DOHH2 (cell line): ENCODE results near the gene PTPRN2.
"Not testable (repeated sequence)": the region's sequence is repeated elsewhere in the genome, so short reads cannot be mapped to it uniquely, and the experiment has no call there.

ENCODE experiments used
- H3F3A ChIP-seq: fragments of 200-600 bp; sonication (generic), shearing (Covaris generic); 2 replicates; pipeline ENCODE4 v1.6.0; 2016; ENCODE audit warnings: antibody characterized with exemption, mild to moderate bottlenecking; ENCODE audit not compliant: control insufficient read depth, insufficient read depth
- H3K27ac ChIP-seq: fragments of 200-600 bp; sonication (generic); 2 replicates; pipeline ENCODE4 v1.5.1; 2014; ENCODE audit warnings: low read depth, mild to moderate bottlenecking, low read length, moderate library complexity
- H3K27me3 ChIP-seq: fragments of 200-600 bp; sonication (generic); 2 replicates; pipeline ENCODE4 v1.6.1; 2014; ENCODE audit warnings: mild to moderate bottlenecking, low read length, mixed read lengths; ENCODE audit not compliant: control insufficient read depth
- H3K36me3 ChIP-seq: fragments of 200-600 bp; sonication (generic); 2 replicates; pipeline ENCODE4 v1.6.1; 2014; ENCODE audit warnings: mild to moderate bottlenecking, low read length, moderate library complexity, mixed read lengths; ENCODE audit not compliant: control insufficient read depth
- H3K4me1 ChIP-seq: fragments of 200-600 bp; sonication (generic); 2 replicates; pipeline ENCODE4 v1.6.1; 2014; ENCODE audit warnings: mild to moderate bottlenecking, low read length, mixed read lengths; ENCODE audit not compliant: control insufficient read depth
- H3K4me2 ChIP-seq: fragments of 200-600 bp; sonication (generic); 2 replicates; pipeline ENCODE4 v1.6.0; 2014; ENCODE audit warnings: mild to moderate bottlenecking, low read length, moderate library complexity
- H3K4me3 ChIP-seq: fragments of 200-600 bp; sonication (generic); 2 replicates; pipeline ENCODE4 v1.5.1; 2014; ENCODE audit warnings: mild to moderate bottlenecking, low read length, mixed read lengths
- H3K79me2 ChIP-seq: fragments of 200-600 bp; sonication (generic); 2 replicates; pipeline ENCODE4 v1.6.1; 2014; ENCODE audit warnings: mild to moderate bottlenecking, low read length, mixed read lengths; ENCODE audit not compliant: control insufficient read depth
- H3K9me2 ChIP-seq: fragments of 200-600 bp; sonication (generic); replicated peaks from 2 replicates; pipeline ENCODE4 v1.6.1; 2014; ENCODE audit warnings: mild to moderate bottlenecking, low read length, mixed read lengths; ENCODE audit not compliant: control insufficient read depth
- H3K9me3 ChIP-seq: fragments of 200-600 bp; sonication (generic); 2 replicates; pipeline ENCODE4 v1.6.1; 2014; ENCODE audit warnings: antibody characterized with exemption, low read length, mixed read lengths; ENCODE audit not compliant: control insufficient read depth, insufficient read depth
- H4K20me1 ChIP-seq: fragments of 200-600 bp; sonication (generic); 2 replicates; pipeline ENCODE4 v1.6.0; 2014; ENCODE audit warnings: low read depth, mild to moderate bottlenecking, antibody characterized with exemption, low read length, moderate library complexity; ENCODE audit not compliant: control insufficient read depth, insufficient read depth
- EZH2phosphoT487 ChIP-seq: fragments of 200-600 bp; sonication (generic); IDR thresholded peaks from 2 replicates; pipeline ENCODE4 v1.6.1; 2017; ENCODE audit warnings: borderline replicate concordance, mild to moderate bottlenecking, antibody characterized with exemption, low read length, moderate library complexity, mixed read lengths
- TF ChIP-seq, protein P1 (sequence below): fragments of 200-600 bp; sonication (generic); IDR thresholded peaks from one replicate; pipeline ENCODE4 v1.5.1; 2014; ENCODE audit warnings: antibody characterized with exemption, mild to moderate bottlenecking, low read depth, low read length; ENCODE audit not compliant: poor library complexity, severe bottlenecking

The PTPRN2 gene

DNA sequence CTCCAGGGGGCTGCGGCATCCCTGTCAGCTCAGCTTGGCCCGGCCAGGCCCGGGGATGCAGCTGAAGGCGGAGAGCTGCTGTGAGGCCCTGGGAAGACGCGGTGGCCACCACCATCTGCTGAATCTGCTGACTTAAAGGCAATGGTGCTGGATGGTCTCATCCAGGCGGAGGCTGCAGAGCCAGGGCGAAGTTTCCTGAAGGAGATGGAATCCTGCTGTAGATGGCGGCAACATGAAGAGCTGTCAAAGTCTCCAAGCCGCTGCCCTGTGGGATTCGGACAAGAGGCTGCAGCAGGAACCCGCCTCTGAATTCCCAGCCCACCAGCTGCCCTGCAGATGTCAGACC is 200.1 kb downstream of the PTPRN2 start:
- Histone ChIP-seq H3K9me2 (no peaks in the 10 kb centered on the region), H3K27me3 (no peaks in the 10 kb centered on the region), H3K4me3 (no peak overlapping the region), H3K36me3 (no peaks in the 10 kb centered on the region), H3K9me3 (peaks cover 4% of the 10 kb centered on the region), H3K79me2 (no peaks in the 10 kb centered on the region), H3K4me1 (no peaks in the 10 kb centered on the region), H3F3A (no peaks in the 10 kb centered on the region), H3K27ac (no peak overlapping the region), H3K4me2 (no peak overlapping the region), H4K20me1 (no peaks in the 10 kb centered on the region)
- TF ChIP-seq, protein P1, sequence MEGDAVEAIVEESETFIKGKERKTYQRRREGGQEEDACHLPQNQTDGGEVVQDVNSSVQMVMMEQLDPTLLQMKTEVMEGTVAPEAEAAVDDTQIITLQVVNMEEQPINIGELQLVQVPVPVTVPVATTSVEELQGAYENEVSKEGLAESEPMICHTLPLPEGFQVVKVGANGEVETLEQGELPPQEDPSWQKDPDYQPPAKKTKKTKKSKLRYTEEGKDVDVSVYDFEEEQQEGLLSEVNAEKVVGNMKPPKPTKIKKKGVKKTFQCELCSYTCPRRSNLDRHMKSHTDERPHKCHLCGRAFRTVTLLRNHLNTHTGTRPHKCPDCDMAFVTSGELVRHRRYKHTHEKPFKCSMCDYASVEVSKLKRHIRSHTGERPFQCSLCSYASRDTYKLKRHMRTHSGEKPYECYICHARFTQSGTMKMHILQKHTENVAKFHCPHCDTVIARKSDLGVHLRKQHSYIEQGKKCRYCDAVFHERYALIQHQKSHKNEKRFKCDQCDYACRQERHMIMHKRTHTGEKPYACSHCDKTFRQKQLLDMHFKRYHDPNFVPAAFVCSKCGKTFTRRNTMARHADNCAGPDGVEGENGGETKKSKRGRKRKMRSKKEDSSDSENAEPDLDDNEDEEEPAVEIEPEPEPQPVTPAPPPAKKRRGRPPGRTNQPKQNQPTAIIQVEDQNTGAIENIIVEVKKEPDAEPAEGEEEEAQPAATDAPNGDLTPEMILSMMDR, result no peak
- no peak for TF ChIP-seq EZH2phosphoT487

DNA sequence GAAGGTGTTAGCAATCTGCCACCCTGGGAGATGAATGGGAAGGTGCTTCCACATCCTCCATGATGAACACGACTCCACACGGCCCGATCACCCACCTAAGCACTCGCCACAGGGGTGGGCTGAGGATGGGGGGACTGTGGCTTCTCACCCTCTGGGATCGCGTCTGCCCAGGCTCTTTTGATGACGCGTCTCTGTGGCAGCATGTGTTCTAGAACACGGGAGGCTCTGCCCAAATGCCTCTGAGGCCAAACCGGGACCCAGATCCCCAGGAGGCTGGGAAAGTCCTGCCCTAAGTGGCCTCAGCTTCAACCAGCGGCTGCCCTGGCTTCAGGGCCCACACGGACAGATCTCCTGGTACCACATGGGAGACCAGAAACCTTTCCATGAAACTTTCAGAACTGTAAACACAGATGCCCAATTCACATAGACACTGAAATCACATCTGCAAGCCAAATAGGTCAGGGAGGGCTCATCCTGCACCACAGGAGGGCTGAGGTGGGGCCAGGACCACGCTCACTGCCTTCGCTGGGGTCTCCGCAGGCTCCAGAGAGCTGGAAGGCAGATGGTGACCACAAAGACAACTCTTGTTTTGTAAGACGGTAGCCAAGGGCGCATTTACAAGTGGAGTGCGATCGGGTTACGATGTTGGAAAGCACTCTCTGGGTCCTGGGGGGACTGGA is 200.6 kb downstream of the PTPRN2 start:
- Histone ChIP-seq H3K4me2 (no peak overlapping the region), H4K20me1 (no peaks in the 10 kb centered on the region), H3K4me3 (no peak overlapping the region), H3K36me3 (no peaks in the 10 kb centered on the region), H3K27ac (no peak overlapping the region), H3F3A (no peaks in the 10 kb centered on the region), H3K79me2 (no peaks in the 10 kb centered on the region), H3K27me3 (no peaks in the 10 kb centered on the region), H3K9me2 (no peaks in the 10 kb centered on the region), H3K9me3 (peaks cover under 1% of the 10 kb centered on the region), H3K4me1 (no peaks in the 10 kb centered on the region)
- TF ChIP-seq, protein P1, result no peak
- no peak for TF ChIP-seq EZH2phosphoT487

DNA sequence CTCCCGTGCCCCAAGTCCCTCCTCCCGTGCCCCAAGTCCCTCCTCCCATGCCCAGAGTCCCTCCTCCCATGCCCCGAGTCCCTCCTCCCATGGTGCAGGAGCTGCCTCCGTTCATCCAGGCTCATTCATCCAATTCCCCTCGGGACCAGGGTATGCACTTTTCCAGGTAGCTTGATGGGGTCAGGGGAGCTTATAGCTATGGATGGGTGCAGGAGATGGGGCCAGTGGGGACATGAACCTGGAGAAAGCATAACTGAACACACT is 201.3 kb downstream of the PTPRN2 start:
- Histone ChIP-seq H3K9me2 (no peaks in the 10 kb centered on the region), H4K20me1 (no peaks in the 10 kb centered on the region), H3F3A (no peaks in the 10 kb centered on the region), H3K27me3 (no peaks in the 10 kb centered on the region), H3K36me3 (no peaks in the 10 kb centered on the region), H3K27ac (no peak overlapping the region), H3K4me3 (no peak overlapping the region), H3K9me3 (peaks cover 3% of the 10 kb centered on the region; the same call in 1 of the 2 replicates), H3K4me1 (no peaks in the 10 kb centered on the region), H3K79me2 (no peaks in the 10 kb centered on the region), H3K4me2 (no peak overlapping the region)
- TF ChIP-seq EZH2phosphoT487, result no peak
- TF ChIP-seq, protein P1, result no peak

DNA sequence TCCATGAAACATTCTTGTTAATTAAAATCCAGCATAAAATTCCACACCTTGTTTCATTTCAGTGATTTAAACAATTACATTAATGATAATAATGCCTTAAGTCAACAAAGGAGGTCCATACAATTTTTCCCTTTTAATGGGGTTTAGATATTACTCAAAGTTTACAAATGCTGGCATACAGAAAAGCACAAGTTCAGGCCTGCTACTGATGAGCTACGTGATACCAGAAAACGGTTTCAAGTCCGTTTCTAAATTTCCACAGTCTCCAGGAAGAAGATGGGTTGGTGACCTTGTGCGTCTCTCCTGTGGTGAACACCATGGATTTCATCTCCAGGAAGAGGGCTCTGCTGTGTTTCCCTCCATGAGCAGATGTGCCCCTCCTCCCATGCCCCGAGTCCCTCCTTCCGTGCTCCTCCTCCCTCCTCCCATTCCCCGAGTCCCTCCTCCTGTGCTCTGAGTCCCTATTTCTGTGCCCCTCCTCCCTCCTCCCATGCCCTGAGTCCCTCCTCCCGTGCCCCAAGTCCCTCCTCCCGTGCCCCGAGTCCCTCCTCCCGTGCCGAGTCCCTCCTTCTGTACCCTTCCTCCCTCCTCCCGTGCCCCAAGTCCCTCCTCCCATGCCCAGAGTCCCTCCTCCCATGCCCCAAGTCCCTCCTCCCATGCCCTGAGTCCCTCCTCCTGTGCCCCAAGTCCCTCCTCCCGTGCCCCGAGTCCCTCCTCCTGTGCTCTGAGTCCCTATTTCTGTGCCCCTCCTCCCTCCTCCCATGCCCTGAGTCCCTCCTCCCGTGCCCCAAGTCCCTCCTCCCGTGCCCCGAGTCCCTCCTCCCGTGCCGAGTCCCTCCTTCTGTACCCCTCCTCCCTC is 201.9 kb downstream of the PTPRN2 start:
- H3K4me3 ChIP-seq, H4K20me1 ChIP-seq, H3K79me2 ChIP-seq, H3K27ac ChIP-seq, H3K4me2 ChIP-seq, H3F3A ChIP-seq, H3K36me3 ChIP-seq, H3K9me3 ChIP-seq, H3K9me2 ChIP-seq, H3K4me1 ChIP-seq, H3K27me3 ChIP-seq: not testable (repeated sequence)
